ENCODE data around the gene DOCK7. TPM values are rescaled to one million over a fixed set of nuclear protein-coding genes. Genes with fewer than 3 reads are reported as not detected.

Gene DOCK7
- polyA plus RNA-seq (2011; rRNA removed) (56.5 and 118 TPM in 2 replicates), polyA minus RNA-seq (2011; rRNA and poly(A)+ RNA removed) (92.9 and 105 TPM in 2 replicates)

GRCh38 chr1:62687903-62688686 lies at the start of gene DOCK7:
Gene DOCK7 (minus strand): TSS chr1:62688386. CDS start chr1:62688264, 122 bp downstream.
- peak within 1 kb of the TSS; percentile 75 for H3K4me3 ChIP-seq (ENCODE audit: low read depth, low read length)
- no peaks in the 10 kb centered on the region for H3K36me3 ChIP-seq (ENCODE audit: control insufficient read depth, insufficient read depth, low read length)
- TF ChIP-seq CTCF (IDR thresholded peaks at IDR 0.05; ENCODE audit: insufficient read depth, low read depth, low read length), result no peak
- ChIA-PET CTCF (interaction anchor here (1.0 to 1.4 kb wide), 2 partner anchors 10 to 59 kb away, joined by 3 to 4 read pairs; no protein-coding TSS in a partner anchor), POLR2A (no interaction called here)
- DNase-seq (ENCODE audit: low read depth), result no peak
- no peaks in the 10 kb centered on the region for H3K27me3 ChIP-seq (ENCODE audit: control insufficient read depth, insufficient read depth, low read length)

GRCh38 chr1:62735491-62736171 lies 47.4 kb upstream of the DOCK7 start:
- ChIA-PET POLR2A (interaction anchor here (0.6 kb wide), 1 partner anchor 299 kb away, joined by 3 read pairs; no protein-coding TSS in a partner anchor), CTCF (interaction anchor here (0.5 to 3.2 kb wide), 6 partner anchors 10 to 227 kb away, joined by 3 to 18 read pairs (median 4); no protein-coding TSS in a partner anchor)
- Histone ChIP-seq H3K36me3 (ENCODE audit: control insufficient read depth, insufficient read depth, low read length) (no peaks in the 10 kb centered on the region), H3K4me3 (ENCODE audit: low read depth, low read length) (no peak overlapping the region), H3K27me3 (ENCODE audit: control insufficient read depth, insufficient read depth, low read length) (no peaks in the 10 kb centered on the region)
- TF ChIP-seq CTCF (IDR thresholded peaks at IDR 0.05; ENCODE audit: insufficient read depth, low read depth, low read length), result no peak
- peak; percentile 60 for DNase-seq (ENCODE audit: low read depth)

GRCh38 chr1:62732331-62732730 lies 44.1 kb upstream of the DOCK7 start:
- POLR2A ChIA-PET, result no interaction called here

GRCh38 chr1:62728963-62729362 lies 40.8 kb upstream of the DOCK7 start:
- CTCF ChIA-PET, result interaction anchor here (0.9 kb wide), 1 partner anchor 10 kb away, joined by 3 read pairs; no protein-coding TSS in a partner anchor
- POLR2A ChIA-PET, result no interaction called here
- no peak for DNase-seq (ENCODE audit: low read depth)
- H3K4me3 ChIP-seq (ENCODE audit: low read depth, low read length), result no peak overlapping the region
- TF ChIP-seq CTCF (IDR thresholded peaks at IDR 0.05; ENCODE audit: insufficient read depth, low read depth, low read length), result no peak
- H3K27me3 ChIP-seq (ENCODE audit: control insufficient read depth, insufficient read depth, low read length), result no peaks in the 10 kb centered on the region
- H3K36me3 ChIP-seq (ENCODE audit: control insufficient read depth, insufficient read depth, low read length), result no peaks in the 10 kb centered on the region

More at GRCh38 chr1:62732331-62732730, 44.1 kb upstream of the DOCK7 start:
- TF ChIP-seq CTCF (IDR thresholded peaks at IDR 0.05; ENCODE audit: insufficient read depth, low read depth, low read length), result no peak
- no peak for DNase-seq (ENCODE audit: low read depth)
- CTCF ChIA-PET, result interaction anchor here (1.4 to 1.7 kb wide), 2 partner anchors 14 to 225 kb away, joined by 3 to 9 read pairs; no protein-coding TSS in a partner anchor
- H3K36me3 ChIP-seq (ENCODE audit: control insufficient read depth, insufficient read depth, low read length), result no peaks in the 10 kb centered on the region
- H3K27me3 ChIP-seq (ENCODE audit: control insufficient read depth, insufficient read depth, low read length), result no peaks in the 10 kb centered on the region
- no peak overlapping the region for H3K4me3 ChIP-seq (ENCODE audit: low read depth, low read length)
